GM10847 (cell line): ENCODE results near the gene KIAA0513.

Experiments
- POLR2A ChIP-seq: IDR thresholded peaks from 2 replicates; pipeline ENCODE4 v1.6.1; 2011; ENCODE audit not compliant: insufficient read length; ENCODE audit errors: extremely low read depth

The KIAA0513 gene

GRCh38 chr16:85129876-85130704 lies 102.5 kb downstream of the KIAA0513 start:
- TF ChIP-seq POLR2A = no peak

GRCh38 chr16:85130705-85131028 lies 103.1 kb downstream of the KIAA0513 start:
- TF ChIP-seq POLR2A = no peak

- no peak for TF ChIP-seq POLR2A
These were observed 105.1 kb downstream of the KIAA0513 start for GRCh38 chr16:85132456-85133289.

- no peak for TF ChIP-seq POLR2A
These were observed 105.7 kb downstream of the KIAA0513 start for GRCh38 chr16:85133290-85133599.

GRCh38 chr16:85134076-85134788 lies 106.6 kb downstream of the KIAA0513 start:
- TF ChIP-seq POLR2A = no peak

GRCh38 chr16:85134789-85135142 lies 107.2 kb downstream of the KIAA0513 start:
- TF ChIP-seq POLR2A = no peak

- TF ChIP-seq POLR2A = no peak
These were observed 108.7 kb downstream of the KIAA0513 start for GRCh38 chr16:85136213-85136701.

GRCh38 chr16:85136702-85137322 lies 109.2 kb downstream of the KIAA0513 start:
- no peak for TF ChIP-seq POLR2A

- TF ChIP-seq POLR2A = no peak
These were observed 109.9 kb downstream of the KIAA0513 start for GRCh38 chr16:85137323-85138072.

GRCh38 chr16:85138073-85138824 lies 110.7 kb downstream of the KIAA0513 start:
- no peak for TF ChIP-seq POLR2A

- no peak for TF ChIP-seq POLR2A
These were observed 111.4 kb downstream of the KIAA0513 start for GRCh38 chr16:85138825-85139627.

- no peak for TF ChIP-seq POLR2A
These were observed 112.3 kb downstream of the KIAA0513 start for GRCh38 chr16:85139881-85140339.

- TF ChIP-seq POLR2A = no peak
These were observed 112.9 kb downstream of the KIAA0513 start for GRCh38 chr16:85140455-85141012.

- no peak for TF ChIP-seq POLR2A
These were observed 114.0 kb downstream of the KIAA0513 start for GRCh38 chr16:85141491-85142128.
